ENCODE results near the gene RNF130.

Gene RNF130

DNA sequence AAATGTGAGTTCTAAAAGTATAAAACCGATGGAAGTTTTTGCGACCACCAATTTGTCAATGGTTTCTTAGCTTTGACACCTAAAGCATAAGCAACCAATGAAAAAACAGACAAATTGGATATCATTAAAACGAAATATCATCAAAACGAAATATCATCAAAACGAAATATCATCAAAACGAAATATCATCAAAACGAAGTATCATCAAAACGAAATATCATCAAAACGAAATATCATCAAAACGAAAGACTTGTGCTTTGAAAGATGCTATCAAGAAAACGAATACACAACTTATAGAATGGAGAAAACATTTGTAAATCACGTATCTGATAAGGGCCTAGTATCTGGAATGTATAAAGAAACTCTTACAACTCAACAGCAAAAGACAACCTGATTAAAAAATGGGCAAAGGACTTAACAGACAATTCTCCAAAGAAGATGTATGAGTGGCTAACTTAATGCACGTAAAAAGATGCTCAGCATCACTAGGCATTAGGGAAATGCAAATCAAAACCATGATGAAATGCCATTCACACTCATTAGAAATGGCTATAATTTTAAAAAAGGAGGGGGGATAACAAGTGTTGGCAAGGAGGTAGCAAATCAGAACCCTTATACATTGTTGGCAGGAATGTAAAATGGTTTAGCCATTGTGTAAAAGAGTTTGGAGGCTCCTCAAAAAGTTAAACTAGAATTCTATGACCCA lies 134.4 kb downstream of the RNF130 start:
- DNase-seq (ENCODE audit: extremely low spot score, insufficient read length, low read depth) (no peak), FAIRE-seq (no peak)

DNA sequence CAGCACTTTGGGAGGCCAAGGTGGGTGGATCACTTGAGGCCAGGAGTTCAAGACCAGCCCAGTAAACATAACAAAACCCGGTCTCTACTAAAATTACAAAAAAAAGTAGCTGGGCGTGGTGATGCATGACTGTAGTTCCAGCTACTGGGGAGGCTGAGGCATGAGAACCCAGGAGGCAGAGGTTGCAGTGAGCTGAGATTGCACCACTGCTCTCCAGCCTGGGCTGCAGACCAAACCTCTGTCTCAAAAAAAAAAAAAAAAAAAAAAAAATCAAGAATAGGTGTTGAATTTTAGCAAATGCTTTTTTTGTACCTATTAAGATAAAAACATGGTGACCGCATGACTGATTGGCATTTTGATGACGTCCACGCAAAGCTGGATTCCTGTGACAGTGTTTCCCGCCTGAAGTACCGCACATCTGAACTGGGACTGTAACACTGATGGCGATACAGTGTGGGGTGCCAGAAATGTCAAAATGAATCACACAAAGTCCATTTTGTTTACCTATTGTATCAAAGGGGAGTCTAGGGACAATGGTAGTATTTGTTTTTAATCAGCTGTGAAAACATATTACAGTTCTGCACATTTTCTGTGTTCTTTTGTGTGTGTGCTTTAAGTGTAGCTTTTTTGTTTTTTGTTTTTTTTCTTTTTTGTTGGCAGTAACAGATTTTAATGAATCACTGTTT lies 140.6 kb downstream of the RNF130 start:
- FAIRE-seq (no peak), DNase-seq (ENCODE audit: extremely low spot score, insufficient read length, low read depth) (no peak)

DNA sequence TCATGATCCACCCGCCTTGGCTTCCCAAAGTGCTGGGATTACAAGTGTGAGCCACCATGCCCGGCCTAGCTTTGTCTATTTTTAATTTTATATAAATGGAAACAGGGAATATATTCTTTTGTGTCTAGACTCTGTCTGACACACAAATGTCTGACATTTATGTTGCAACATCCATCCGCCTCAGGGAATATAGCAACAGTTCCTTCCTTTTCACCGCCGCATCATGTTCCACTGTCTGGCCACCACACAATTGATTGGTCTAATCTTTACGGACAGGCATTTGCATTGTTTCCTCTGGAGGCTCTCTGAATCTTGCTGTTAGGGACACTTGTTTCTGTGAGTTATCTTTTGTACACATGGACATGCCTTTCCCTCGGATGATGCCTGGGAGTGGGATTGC lies 143.7 kb downstream of the RNF130 start:
- no peak for FAIRE-seq

DNA sequence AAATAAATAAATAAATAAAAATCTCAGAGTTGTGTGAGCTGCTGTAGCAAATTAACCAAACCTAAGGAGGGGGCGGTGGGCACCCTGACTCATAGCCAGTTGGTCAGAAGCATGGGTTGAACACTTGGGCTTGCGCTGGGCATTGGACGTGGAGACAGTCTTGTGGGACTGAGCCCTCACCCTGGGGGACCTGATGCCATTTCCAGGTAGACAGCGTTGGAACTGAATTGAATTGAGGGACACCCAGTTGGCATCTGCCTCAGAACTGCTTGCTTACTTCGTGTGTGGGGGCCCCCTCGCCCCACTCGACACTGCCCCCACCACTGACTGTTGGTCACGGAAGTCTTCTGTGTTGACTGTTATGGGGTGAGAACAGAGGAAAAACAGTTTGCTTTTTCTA lies 144.9 kb downstream of the RNF130 start:
- FAIRE-seq (no peak), DNase-seq (ENCODE audit: extremely low spot score, insufficient read length, low read depth) (no peak)

More for the DNA sequence above, 143.7 kb downstream of the RNF130 start:
- no peak for DNase-seq (ENCODE audit: extremely low spot score, insufficient read length, low read depth)

DNA sequence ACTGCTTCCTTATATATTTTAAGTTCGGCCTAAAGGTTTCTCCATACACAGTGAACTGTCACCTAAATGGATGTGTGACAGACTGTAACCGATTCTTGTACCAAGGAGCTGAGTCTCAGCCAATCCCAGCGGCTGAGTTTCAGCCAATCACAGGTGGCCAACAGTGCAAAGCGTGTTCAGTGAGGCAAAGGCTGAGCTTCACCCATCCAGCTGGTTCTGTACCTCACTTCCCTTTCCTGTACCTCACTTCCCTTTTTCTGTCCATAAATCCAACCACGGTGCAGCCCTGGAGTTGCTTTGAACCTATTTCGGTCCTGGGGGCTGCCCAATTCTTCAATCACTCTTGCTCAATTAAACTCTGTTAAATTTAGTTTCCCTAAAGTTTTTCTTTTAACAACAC lies 148.1 kb downstream of the RNF130 start:
- DNase-seq (ENCODE audit: extremely low spot score, insufficient read length, low read depth), result no peak
- peak; percentile 47 for FAIRE-seq

DNA sequence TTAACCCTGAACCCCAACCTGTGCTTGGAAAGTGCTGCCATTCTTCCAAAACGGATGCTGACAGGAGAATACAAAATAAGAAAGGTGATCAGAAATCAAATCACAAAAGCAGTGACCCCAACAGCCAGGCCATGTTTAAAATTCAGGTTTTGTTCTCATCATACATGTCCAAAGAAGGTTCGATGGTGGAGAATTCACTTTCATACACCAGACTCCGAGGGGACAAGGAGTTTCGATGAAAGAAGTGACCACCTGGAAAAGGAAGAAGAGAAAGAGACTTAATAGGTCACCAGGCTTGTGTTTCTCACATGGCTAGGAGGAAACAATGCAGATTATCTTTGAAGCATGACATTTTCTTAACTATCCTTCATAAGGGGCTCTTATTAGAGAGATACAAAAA lies 151.4 kb downstream of the RNF130 start:
- FAIRE-seq, result no peak
- DNase-seq (ENCODE audit: extremely low spot score, insufficient read length, low read depth), result no peak

DNA sequence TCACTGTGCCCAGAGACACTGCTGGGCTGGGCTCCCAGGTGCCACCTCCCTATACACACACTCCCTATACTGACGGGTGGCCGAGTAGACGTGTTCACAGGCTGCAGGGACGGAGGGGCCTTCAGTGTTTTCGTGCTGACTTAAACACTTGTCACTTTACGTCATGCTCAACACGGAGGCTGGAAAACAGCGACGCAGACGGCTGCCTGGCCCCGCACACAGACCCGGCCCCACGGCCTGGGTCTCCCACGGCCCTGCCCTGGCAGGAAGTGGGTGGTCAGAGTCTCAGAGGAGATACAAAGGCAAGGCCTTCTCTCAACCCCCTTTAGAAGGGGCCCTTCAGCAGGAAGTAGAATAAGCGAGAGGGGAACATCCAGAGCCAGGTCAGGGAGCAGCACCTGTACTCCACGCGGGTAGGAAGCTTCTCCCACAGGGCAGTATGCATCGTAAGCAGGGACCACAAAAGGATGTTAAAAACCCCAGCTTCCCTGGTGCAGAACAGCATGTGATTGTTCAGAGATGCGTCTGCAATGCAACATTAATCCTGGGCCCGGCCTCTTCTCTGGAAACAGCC lies 152.0 kb downstream of the RNF130 start:
- DNase-seq (ENCODE audit: extremely low spot score, insufficient read length, low read depth), result no peak

DNA sequence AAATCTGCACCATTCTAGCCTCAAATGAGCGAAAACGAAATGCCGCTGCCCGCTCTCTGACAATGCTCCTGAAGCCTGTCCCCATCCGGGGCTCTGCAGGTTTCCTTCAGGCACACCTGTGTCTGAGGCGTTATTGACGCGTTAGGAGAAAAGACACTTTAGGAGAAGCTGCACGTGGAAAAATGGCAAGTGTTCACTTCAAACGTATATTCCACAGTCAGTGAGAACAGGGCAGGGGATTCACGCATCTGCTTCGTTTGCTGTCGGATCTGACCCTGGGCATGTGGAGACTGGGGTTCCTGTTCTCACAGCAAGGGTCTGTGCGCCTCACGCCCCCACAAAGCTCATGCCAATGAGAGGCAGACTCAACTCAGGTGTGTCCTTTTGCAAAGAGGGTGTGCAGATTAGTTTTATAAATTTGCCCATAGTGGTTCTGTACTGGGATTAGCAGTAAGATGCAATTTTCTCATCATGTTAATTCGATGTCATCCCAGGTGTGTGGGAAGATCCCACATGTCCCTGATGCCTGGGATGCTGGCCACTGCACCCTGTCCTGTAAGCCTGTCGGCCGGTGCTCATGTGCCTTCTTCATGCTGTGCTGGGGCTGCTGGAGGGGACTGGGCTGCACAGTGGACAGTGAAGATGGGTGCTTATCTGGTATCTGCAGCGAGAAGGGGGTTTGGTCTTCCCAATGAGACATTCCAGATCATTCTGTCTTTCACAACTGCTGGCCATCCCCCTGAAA lies 152.6 kb downstream of the RNF130 start:
- no peak for FAIRE-seq
- DNase-seq (ENCODE audit: extremely low spot score, insufficient read length, low read depth), result no peak

More for the DNA sequence above, 152.0 kb downstream of the RNF130 start:
- no peak for FAIRE-seq

DNA sequence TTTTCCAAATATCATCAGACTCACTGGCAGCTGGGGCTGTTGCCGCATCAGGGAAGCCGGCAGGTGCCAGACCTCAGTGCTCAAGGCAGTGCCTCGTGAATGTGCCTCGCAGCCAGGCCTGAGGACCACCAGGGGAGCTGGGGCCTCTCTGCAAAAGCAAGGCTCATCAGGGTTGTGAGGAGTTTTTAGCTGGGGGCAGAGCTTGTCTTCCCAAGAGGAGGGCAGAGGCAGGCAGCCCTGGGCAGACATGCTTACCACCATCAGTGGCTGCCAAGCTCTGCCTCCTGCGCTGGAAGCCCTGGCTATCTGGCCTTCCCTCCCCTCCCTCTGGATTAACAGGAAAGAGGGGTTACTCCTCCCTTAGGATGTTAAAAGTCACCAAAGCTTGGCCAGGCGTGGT lies 155.0 kb downstream of the RNF130 start:
- DNase-seq (ENCODE audit: extremely low spot score, insufficient read length, low read depth) (no peak), FAIRE-seq (no peak)

DNA sequence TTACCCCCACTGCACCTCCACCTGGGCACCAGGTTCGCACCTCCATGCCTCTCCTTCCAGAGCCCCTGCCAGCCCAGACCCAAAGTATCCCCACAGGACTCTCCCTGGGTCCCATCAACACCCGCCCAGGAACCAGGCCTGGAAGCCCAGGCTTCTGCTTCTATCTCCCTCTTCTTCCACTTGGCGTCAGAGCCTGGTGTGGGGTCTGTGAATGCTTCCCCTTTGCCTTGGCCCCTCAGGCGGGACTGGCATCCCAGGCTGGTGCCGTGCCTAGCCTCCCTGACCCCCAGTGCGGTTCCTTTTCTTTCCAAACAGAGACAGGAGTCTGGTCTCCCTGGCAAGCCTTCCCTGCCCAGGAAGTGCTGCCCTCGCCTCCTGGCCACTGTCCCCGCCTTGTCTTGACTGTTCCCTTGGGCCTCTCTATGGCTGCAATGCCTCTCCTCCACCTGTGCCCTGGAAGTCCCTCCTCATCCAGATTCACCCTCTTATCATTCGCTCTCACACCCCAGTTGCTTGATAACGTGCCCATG lies 156.1 kb downstream of the RNF130 start:
- DNase-seq (ENCODE audit: extremely low spot score, insufficient read length, low read depth), result no peak
- FAIRE-seq, result no peak

DNA sequence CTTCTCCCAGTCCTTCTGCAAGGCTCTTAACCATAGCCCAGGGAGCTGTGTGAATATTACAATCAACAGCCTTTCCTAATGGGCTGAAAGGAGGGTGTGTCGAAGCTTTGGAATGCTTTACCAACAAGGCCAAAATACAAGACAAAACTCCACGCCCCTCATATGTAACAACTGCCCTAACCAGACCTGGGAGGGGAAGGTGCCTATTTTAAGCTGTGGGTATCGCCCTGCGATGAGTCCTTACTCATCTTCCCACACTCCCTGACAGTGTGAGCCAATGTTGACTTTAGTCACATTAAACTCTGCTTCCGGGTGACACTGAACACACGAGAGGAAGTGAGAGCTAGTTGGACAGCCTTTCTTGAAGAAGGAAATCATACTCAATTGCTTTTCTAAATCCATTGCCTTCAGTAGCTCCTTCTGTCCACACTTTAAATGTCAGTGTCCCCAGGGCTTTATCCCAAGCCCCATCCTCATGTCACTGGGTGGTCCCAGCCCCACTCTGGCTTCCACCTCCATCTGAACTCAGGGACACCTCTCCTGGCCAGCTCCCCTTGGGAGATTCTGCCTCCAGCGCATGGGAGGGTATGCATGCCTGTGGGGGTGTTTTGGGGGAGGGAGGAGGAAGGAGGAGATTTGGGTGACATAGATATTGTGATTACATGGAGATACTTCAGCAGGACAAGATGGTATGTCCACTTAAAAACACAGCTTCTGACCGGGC lies 157.4 kb downstream of the RNF130 start:
- DNase-seq (ENCODE audit: extremely low spot score, insufficient read length, low read depth) (no peak), FAIRE-seq (peak; percentile 71)

DNA sequence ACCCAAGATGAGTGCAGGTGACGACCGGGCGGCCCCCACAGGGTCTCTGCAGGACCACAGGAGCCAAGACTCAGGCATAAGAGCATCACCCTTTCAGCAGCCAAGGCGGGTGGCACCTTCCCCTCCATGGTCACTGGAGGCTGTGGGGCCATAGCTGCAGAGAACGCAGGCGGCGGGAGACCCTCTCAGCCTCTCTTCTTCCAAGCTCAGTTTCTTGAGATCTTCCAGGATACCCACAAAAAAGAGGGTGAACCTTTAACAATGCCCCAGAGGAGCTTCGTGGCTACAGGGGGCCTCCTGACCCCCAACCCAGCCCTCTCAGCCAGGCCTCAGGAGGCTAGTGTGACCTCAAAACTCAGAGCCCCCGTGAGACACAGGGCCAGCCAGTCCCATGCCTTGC lies 158.1 kb downstream of the RNF130 start:
- FAIRE-seq (no peak), DNase-seq (ENCODE audit: extremely low spot score, insufficient read length, low read depth) (no peak)

DNA sequence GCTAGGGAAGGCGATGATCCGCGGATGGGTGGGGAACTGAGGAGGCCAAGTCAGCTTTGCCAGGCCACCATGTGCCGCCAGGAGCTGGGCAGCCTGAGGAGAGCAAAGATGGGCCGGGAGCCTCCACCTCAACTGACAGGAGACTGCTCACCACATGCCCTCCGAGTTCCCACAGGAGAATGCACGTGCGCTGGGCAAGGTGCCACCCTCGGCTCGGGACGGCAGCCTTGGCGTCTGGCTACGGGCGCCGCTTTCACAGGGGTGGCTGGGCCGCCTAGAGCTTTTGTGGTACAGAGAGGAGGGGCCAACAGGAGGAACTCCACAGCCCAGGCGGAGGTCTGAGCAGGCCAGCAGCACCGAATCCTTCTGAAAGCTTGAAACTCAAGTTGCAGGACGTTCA lies 158.6 kb downstream of the RNF130 start:
- DNase-seq (ENCODE audit: extremely low spot score, insufficient read length, low read depth) (no peak), FAIRE-seq (no peak)

DNA sequence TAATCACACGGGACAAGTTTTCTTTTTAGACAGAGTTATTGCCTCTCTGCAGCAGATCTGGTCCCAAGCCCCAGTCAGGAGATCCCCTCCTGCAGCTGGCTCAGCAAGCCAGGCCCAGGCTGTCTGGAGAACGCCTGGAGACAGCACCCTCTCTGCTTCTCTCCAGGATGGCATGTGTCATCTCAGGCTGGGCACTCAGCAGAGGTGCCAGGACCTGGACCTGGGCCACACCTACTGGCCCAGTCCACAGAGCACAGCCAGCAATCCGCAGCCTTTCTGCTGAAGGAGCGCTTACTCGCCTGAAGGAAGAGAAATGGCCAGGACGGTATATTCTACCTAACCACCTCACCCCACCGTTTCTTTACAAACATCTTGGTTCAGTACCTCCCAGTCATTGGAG lies 159.2 kb downstream of the RNF130 start:
- no peak for DNase-seq (ENCODE audit: extremely low spot score, insufficient read length, low read depth)
- no peak for FAIRE-seq

DNA sequence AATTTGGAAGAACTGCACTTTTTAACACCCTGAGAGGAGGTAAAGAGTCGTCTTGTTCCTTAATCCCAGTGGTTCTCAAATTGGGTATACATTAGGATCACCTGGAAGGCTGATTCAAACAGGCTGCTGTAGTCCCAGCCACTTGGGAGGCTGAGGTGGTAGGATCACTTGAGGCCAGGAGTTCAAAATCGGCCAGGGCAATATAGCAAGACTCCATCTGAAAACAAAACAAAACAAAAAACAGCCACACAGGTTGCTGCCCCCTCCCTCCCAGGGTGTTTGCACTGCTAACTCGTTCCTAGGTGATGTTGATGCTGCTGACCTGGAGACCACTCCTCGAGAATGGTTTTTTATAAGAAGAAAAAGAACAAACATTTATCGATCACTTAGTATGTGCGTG lies 162.3 kb downstream of the RNF130 start:
- DNase-seq (ENCODE audit: extremely low spot score, insufficient read length, low read depth), result no peak
- FAIRE-seq, result no peak

DNA sequence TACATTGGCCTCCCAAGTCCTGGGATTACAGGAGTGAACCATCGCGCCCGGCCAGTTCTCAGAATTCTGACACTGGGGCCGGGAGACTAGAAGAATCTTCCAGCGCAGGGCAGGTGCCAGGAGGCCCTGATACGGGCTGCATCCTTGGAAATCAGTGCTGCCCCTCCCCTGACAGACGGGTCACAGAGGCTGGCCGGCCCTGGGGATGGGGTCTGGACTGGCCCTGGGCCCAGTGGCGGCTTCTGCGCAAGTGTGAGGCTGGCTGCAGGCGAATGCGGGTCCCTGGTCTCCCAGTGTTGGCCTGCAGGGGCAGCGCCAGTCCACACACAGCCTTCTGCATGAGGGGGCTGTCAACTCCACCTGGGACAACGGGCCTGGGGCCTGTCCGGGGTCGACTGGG lies 163.0 kb downstream of the RNF130 start:
- no peak for FAIRE-seq
- DNase-seq (ENCODE audit: extremely low spot score, insufficient read length, low read depth), result no peak

DNA sequence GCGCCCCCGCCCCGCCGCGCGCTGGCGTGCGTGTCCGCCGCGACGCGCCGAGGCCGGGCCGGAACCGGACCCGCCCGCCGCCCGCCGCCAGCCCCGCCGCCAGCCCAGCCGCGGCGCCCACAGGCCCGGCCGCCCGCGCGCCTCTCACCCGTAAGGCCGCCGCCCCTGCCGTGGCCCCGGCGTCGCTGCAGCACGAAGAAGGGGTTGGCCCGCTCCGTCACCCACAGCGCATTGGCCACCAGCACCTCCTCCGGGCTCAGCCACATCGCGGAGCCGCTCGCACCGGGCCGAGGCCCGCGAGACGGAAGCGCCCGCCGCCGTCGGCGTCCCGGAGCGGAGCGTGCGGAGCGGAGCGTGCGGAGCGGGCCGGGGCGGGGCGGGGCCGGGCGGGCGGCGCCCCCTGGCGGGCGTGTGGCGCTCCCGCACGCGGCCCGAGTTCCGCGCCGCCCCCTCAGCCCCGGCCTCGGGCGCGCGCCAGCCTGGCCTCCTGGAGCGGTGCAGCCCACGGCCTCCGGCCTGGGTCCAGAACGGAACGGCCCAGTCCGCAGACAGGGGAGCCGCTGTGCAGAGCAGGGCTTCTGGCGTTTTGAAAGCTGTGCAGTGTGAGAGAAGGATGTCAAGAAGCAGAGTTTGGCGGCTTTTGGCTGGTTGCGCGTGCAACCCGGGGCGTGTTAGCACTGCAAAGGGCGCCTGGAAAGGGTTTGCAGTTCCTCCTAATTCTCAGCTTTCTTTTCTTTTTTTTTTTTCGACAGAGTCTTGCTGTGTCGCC lies 163.8 kb downstream of the RNF130 start, which contains the start of gene TBC1D9B:
Gene TBC1D9B, minus strand, starts transcription at position 342 of the 769 bp plus-strand sequence. Its CDS starts 76 bp downstream, at position 266.
- peak; percentile 67 for DNase-seq (ENCODE audit: extremely low spot score, insufficient read length, low read depth)
- peak; percentile 66 for FAIRE-seq

DNA sequence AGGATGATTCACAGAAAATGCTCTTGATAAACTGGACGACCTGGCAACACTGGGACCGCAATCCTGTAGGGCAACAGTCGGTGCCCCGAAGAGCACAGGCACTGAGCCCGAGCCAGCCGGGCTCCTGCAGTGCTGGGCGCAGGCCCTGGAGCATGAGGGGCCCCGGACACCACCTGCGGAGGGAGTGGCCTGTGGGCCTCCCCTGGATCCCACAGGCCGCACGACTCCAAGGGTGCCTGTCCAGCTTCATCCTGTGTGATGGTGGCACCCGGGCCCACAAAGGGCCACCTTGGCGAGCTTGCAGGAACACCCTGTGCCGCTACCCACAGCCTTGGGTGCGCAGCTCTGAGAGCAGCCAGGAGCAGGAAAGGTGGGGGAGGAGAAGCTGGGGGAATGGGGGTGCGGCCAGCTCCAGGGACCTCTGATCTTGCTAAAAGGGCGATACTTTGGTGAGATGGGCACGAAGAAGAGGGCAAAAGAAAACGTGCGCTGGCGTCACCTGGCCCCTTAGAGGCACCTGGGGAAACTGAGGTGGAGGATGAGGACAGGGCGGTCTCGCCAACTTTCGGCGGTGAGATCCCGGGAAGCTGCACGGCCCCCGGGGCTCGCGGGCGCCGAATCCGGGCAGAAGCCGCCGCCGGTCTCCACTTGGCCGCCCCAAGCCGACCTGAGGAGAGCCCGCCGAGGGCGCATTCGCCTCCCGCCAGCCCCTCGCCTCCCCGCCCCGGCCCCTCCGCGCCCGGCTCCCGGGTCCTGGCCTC lies 164.6 kb downstream of the RNF130 start:
- DNase-seq (ENCODE audit: extremely low spot score, insufficient read length, low read depth) (no peak), FAIRE-seq (peak; percentile 29)

Data from GM18507 (cell line).